ENCODE measurements around the gene ZMYND11. TPM values are rescaled to one million over a fixed set of nuclear protein-coding genes. Genes with fewer than 3 reads are reported as not detected.
A peak's percentile ranks its signal among the peaks of the same experiment; 100 is the strongest.

The ZMYND11 gene
- total RNA-seq, 4 donors from 2014 or later: 127 to 179 (median 154) TPM

DNA sequence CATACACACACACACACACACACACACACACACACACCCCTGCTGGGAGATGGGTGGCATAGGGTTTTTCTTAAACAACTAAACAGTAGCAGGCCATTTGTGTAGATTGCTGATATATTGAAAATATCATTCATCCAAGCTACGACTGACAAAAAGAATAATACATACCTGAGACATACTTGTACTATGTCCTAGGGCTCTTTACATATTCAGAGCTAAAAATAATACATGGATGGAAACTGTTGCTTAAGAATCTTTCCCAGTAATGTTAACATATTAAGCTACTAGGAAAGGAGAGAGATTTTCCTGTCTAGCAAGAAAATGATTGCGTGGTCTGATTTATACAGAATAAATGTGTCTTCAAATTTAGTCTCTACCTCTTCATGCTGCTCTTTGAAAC, 46.0 kb upstream of the ZMYND11 start:
- Histone ChIP-seq H3K36me3 (no peaks in the 10 kb centered on the region), H3K27me3 (no peaks in the 10 kb centered on the region), H3K27ac (no peak overlapping the region), H3K4me1 (peaks cover 25 to 41% of the 10 kb centered on the region in 2 donors), H3K9me3 (no peaks in the 10 kb centered on the region), H3K4me3 (replicated peaks in 1 of 3) (no peak overlapping the region)
- DNase-seq: no peak
- intact Hi-C loops (cut with DNase I): no loop called here
- 93% methylated on average over 2 of the region's 2 CpGs for WGBS, 2 donors
- TF ChIP-seq, protein P1, sequence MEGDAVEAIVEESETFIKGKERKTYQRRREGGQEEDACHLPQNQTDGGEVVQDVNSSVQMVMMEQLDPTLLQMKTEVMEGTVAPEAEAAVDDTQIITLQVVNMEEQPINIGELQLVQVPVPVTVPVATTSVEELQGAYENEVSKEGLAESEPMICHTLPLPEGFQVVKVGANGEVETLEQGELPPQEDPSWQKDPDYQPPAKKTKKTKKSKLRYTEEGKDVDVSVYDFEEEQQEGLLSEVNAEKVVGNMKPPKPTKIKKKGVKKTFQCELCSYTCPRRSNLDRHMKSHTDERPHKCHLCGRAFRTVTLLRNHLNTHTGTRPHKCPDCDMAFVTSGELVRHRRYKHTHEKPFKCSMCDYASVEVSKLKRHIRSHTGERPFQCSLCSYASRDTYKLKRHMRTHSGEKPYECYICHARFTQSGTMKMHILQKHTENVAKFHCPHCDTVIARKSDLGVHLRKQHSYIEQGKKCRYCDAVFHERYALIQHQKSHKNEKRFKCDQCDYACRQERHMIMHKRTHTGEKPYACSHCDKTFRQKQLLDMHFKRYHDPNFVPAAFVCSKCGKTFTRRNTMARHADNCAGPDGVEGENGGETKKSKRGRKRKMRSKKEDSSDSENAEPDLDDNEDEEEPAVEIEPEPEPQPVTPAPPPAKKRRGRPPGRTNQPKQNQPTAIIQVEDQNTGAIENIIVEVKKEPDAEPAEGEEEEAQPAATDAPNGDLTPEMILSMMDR (IDR thresholded peaks at IDR 0.05): no peak
- no peak for TF ChIP-seq POLR2A (IDR thresholded peaks at IDR 0.05)

DNA sequence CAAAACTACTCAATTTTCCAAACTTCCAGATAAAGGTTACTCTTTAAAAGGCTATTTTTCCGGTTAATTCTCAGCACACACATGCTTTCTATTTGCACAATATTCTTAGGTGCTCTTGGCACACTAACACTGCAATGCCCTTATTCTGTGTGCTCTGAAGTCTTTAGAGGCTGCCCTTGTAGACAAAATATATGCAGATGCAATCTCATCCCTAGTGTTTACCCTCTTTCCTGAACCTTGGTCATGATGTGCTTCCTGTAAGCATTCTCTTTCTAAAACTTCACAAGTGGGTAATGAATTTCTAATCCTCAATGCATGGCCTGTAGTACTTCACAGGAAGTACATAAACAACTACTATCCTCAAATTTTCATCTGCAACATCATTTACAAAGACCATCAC, 45.1 kb upstream of the ZMYND11 start:
- WGBS, 2 donors: 81 to 85% methylated on average over 1 of the region's 1 CpG
- TF ChIP-seq, protein P1 (IDR thresholded peaks at IDR 0.05): no peak
- TF ChIP-seq POLR2A (IDR thresholded peaks at IDR 0.05): no peak

DNA sequence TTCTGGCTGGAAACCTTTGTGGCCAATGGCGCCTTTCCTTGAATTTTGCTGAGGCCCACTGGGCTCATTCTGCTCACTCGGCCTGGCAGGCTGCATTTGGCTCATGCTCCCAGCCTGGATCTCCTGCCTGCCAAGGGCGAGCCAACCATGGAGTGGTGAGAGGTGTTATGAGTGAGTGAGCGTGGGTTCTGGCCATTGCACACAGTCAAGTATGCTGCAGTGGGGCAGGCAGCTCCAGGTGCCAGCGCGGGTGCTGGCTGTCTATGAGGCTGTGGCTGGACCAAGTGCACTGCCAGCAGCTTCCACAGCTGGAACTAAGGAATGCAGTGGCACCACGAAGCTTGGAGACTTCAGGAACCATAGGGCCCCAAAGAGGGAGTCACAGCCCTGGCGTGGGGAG, 43.9 kb upstream of the ZMYND11 start:
- intact Hi-C loops (cut with DNase I): no loop called here
- DNase-seq: peak; percentile 89 to 91
- Histone ChIP-seq H3K36me3 (no peaks in the 10 kb centered on the region), H3K4me1 (peaks cover 30 to 41% of the 10 kb centered on the region in 2 donors), H3K4me3 (replicated peaks in 1 of 3) (no peak overlapping the region), H3K27ac (peak overlapping the region; percentile 95 to 98 (median 97)), H3K27me3 (no peaks in the 10 kb centered on the region), H3K9me3 (no peaks in the 10 kb centered on the region)
- TF ChIP-seq POLR2A (IDR thresholded peaks at IDR 0.05): peak in 1 of 2 donors; percentile 72
- TF ChIP-seq, protein P1 (IDR thresholded peaks at IDR 0.05): no peak
- 43 to 53% methylated on average over 8 of the region's 8 CpGs for WGBS, 2 donors

More for the DNA sequence above, 45.1 kb upstream of the ZMYND11 start:
- Histone ChIP-seq H3K27me3 (no peaks in the 10 kb centered on the region), H3K4me1 (peaks cover 30 to 41% of the 10 kb centered on the region in 2 donors), H3K27ac (peak overlapping the region in 1 of 3 donors; percentile 97), H3K4me3 (replicated peaks in 1 of 3) (no peak overlapping the region), H3K9me3 (no peaks in the 10 kb centered on the region), H3K36me3 (no peaks in the 10 kb centered on the region)
- intact Hi-C loops (cut with DNase I): no loop called here
- no peak for DNase-seq

DNA sequence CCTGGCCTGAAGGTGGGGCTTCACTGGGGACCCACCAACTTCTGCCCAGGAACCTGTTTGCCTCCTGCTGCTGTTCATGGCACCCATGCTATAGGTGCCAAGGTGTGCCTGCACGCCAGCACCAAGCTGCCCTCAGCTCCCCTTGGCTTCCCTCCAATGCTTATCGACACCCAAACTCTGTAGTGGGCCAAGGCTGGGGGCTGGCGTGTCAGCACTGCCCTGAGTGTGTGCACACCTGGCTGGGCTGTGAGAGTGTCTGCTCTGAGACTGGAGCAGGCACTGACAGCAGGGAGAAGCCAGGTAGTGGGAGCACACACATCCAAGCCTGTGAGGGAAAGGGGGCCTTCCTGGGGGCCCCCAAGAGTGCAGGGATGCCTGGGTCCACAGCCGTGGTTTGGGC, 43.1 kb upstream of the ZMYND11 start:
- H3K4me3 ChIP-seq (replicated peaks in 1 of 3): no peak overlapping the region
- 42 to 57% methylated on average over 4 of the region's 4 CpGs for WGBS, 2 donors
- peak overlapping the region; percentile 95 to 98 (median 97) for H3K27ac ChIP-seq
- H3K36me3 ChIP-seq: no peaks in the 10 kb centered on the region
- H3K9me3 ChIP-seq: no peaks in the 10 kb centered on the region
- H3K27me3 ChIP-seq: no peaks in the 10 kb centered on the region
- TF ChIP-seq, protein P1 (IDR thresholded peaks at IDR 0.05): no peak
- TF ChIP-seq POLR2A (IDR thresholded peaks at IDR 0.05): peak in 1 of 2 donors; percentile 0
- H3K4me1 ChIP-seq: peaks cover 30 to 41% of the 10 kb centered on the region in 2 donors
- DNase-seq: peak; percentile 73 to 75
- intact Hi-C loops (cut with DNase I): no loop called here

DNA sequence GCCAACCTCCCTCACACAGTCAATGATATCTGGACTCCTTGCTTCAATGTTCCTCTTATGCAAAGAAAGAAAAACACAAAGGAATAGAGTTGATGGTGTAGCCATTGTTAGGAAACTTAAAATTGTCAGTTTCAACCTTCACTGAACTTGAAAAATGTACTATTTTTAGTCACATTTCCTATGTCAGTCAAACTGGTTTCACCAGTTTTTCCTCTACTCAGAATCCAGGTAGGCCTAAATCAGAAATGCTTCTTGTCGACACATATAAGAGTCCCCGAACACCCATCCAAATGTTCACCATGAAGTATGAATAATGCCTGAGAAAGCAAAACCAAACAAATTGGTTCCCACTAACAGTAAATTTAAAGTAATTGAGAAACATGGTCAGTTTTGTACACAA, 42.4 kb upstream of the ZMYND11 start:
- Histone ChIP-seq H3K4me1 (peaks cover 30 to 41% of the 10 kb centered on the region in 2 donors), H3K9me3 (no peaks in the 10 kb centered on the region), H3K36me3 (no peaks in the 10 kb centered on the region), H3K4me3 (replicated peaks in 1 of 3) (no peak overlapping the region), H3K27ac (peak overlapping the region; percentile 95 to 98 (median 97)), H3K27me3 (no peaks in the 10 kb centered on the region)
- 36 to 42% methylated on average over 2 of the region's 2 CpGs for WGBS, 2 donors
- DNase-seq: no peak
- intact Hi-C loops (cut with DNase I): no loop called here
- TF ChIP-seq POLR2A (IDR thresholded peaks at IDR 0.05): peak in 1 of 2 donors; percentile 38
- TF ChIP-seq, protein P1 (IDR thresholded peaks at IDR 0.05): no peak
